Stromal cell of bone marrow (primary cell): ENCODE data around the gene ZNF681.
"Not testable (repeated sequence)": the region's sequence is repeated elsewhere in the genome, so short reads cannot be mapped to it uniquely, and the experiment has no call there.

Source experiments
- DNase-seq: peaks from one replicate; pipeline ENCODE4 v3.0.0-alpha.2; 2012; ENCODE audit warnings: low read depth

Gene ZNF681

GRCh38 chr19:23758187-23759074, at the start of gene ZNF681:
Gene ZNF681 (minus strand): TSS chr19:23758891. CDS start chr19:23758749, 142 bp downstream.
- peak; percentile 83 for DNase-seq

GRCh38 chr19:23804676-23805075, 46.0 kb upstream of the ZNF681 start:
- no peak for DNase-seq

GRCh38 chr19:23802290-23802689, 43.6 kb upstream of the ZNF681 start:
- DNase-seq: no peak

DNA sequence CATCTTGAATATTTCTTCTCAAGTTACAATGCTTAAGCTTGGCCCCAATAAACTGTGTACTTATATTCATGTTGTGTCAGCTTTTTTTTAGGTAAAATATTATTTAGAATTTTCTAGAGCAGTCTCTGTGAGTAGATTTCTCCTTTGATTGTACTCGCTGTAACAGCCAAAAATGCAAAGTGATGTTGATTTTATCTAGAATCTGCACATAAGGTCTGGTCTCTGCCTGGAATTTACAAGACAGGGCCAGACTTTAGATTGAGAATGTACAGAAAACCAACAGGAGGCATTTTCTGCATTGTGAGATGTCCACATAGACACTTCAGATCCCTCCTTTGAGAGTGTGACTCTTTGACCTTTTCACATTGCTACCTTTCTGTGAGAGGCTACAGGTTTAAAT, 43.1 kb upstream of the ZNF681 start:
- DNase-seq: no peak

GRCh38 chr19:23800868-23801267, 42.2 kb upstream of the ZNF681 start:
- no peak for DNase-seq

GRCh38 chr19:23800271-23800670, 41.6 kb upstream of the ZNF681 start:
- no peak for DNase-seq

- no peak for DNase-seq
These were observed 40.6 kb upstream of the ZNF681 start for GRCh38 chr19:23799321-23799720.

- no peak for DNase-seq
These were observed 36.8 kb upstream of the ZNF681 start for GRCh38 chr19:23795462-23795861.

DNA sequence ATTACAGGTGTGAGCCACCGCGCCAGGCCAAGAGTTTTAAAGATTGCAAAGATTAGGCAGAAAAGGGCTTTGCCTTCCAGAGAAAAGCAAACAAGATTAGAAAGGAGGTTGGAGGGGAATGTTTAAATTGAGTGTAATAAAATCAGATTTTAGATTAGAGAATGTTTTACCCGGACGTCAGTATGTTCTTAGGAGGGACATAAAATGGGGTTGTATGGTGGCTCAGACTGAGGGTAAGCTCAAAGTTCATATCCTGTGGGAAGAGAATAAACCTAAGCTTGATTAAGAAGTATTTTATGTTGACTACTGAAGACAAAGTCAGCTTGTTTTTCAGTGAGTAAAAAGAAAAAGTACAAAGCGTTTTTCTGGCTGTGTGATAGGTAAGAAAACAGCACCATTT, 34.1 kb upstream of the ZNF681 start:
- DNase-seq: no peak

- no peak for DNase-seq
These were observed 32.2 kb upstream of the ZNF681 start for GRCh38 chr19:23790641-23791488.

GRCh38 chr19:23789246-23789645, 30.6 kb upstream of the ZNF681 start:
- DNase-seq: no peak

- no peak for DNase-seq
These were observed 29.7 kb upstream of the ZNF681 start for GRCh38 chr19:23788411-23788810.

- DNase-seq: no peak
These were observed 28.4 kb upstream of the ZNF681 start for GRCh38 chr19:23787106-23787505.

DNA sequence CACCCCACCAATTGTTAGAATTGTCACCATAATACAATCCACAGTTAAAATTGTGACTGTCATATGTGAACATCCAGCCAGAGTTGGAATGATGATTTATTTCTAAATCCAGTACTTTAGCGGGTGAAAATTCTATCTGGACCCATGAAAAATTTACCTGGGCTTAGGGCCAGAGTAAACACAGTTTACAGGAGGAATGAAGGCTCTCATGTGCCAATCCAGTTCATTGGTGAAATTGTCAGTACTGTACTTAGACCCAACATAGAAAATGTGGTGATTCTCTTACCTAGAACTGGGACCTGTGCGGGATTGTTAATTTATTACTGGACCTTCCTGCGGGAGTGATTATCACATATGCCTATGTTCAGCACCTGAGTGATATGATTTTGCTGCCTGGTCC, 27.3 kb upstream of the ZNF681 start:
- no peak for DNase-seq

DNA sequence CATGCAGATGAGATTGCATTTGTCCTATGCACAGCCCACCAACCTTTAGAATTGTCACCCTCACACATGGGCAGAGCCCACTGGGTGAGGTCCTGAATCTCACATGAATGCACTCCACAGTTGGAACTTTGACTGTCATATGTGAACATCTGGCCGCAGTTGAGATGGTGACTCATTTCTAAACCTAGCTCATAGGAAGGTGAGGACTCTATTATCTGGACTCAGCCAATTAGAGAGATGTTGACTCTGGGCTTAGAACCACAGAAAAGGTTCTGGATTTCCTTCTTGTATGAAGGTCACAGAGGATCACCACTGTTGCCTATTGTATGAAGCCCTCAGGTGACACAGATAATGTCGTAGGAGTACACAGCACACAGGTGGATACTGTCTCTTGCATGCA, 25.6 kb upstream of the ZNF681 start:
- no peak for DNase-seq

DNA sequence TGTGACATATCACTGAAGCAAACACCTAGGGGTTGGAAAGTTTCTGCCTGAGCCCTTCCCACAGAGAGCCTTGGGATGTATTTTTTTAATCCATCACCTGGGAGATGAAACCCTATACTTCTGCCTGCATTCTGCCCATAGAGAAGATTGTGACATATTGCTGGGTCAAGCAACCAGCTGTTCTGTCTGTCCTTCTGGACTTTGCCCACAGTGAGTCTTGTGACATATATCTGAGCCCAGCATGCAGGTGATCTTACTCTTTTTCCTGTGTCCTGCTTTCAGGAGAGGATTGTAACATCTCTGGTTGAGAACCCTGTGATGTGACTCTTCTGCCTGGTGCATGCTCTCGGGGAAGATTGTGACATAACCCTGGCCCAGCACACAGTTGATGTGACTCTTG, 24.9 kb upstream of the ZNF681 start:
- no peak for DNase-seq

GRCh38 chr19:23779645-23780044, 21.0 kb upstream of the ZNF681 start:
- DNase-seq: no peak

- DNase-seq: no peak
These were observed 19.9 kb upstream of the ZNF681 start for GRCh38 chr19:23778566-23778965.

GRCh38 chr19:23778036-23778435, 19.3 kb upstream of the ZNF681 start:
- DNase-seq: not testable (repeated sequence)

DNA sequence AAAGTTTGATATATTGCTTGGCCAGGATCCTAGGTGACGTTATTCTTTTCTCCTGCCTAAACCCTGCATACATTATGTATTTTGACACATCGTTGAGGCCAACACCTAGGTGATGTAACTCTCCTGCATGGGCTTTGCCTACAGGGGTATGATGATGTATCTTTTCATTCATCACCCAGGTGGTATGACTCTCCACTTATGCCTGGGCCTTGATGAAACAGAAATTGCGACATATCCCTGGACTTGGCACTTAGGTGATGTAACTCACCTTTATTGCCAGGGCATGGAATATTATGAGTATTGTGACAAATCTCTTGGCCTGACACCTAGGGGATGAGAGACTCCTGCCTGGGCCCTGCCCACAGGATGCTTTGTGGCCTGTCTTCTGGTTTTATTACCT, 18.5 kb upstream of the ZNF681 start:
- no peak for DNase-seq

DNA sequence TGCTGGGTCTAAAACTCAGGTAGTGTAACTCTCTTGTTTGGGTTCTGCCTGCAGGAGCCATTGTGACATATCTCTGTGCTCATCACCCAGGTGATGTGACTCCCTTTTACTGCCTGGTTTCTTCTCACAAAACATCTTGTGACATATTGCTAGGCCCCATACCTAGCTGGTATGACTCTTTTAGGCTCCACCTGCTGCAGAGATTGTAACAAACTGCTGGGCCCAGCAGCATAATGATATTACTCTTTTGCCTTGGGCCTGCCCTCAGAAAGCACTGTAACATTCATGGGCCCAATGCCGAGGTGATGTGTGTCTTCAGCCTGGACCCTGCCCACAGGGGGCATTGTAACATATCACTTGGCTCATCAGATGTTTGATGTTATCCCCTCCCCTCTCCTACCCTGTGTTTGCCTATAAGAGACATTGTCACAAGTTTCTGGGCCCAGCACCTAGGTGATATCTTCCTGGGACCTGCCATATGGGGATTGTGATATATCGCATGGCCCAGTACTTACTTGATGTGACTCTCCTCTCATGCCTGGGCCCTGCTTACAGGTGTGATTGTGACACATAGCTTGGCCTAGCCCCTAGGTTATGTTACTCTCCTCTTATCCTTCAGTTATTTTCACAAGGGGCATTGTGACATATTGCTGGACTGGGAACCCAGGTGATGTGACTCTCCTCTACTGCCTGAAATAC, 18.0 kb upstream of the ZNF681 start:
- DNase-seq: no peak

GRCh38 chr19:23774524-23774971, 15.9 kb upstream of the ZNF681 start:
- no peak for DNase-seq
